ENCODE data around the gene FGF14.

DNA sequence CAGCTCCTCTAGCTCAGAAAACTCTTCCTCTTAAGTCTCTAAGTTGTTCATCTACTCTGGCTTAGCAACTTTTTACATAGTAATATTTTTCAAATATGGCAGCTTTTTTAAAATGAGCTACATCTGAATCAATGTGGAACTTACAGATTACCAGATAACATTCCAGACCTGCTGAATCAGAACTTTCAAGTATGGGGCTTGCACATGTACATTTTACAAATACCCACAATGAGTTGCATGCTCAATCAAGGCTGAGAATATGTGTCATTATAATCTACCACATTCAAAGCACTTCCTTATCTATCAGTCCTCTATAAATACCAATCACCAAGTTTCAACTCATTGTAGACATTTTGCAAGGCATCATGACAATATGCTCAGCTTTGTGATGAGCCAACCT, 383.1 kb downstream of the FGF14 start:
- TF ChIP-seq EZH2 (IDR thresholded peaks at IDR 0.05; ENCODE audit: borderline replicate concordance, low read depth, low read length, severe bottlenecking) = no peak
- TF ChIP-seq CTCF (IDR thresholded peaks at IDR 0.05; ENCODE audit: extremely low read depth in 1 of 2, insufficient read depth in 1 of 2, low read depth in 1 of 2, low read length in 2 of 2) = no peak
- TF ChIP-seq POLR2A (IDR thresholded peaks at IDR 0.05; ENCODE audit: low read depth, low read length) = no peak
- TF ChIP-seq MAX (IDR thresholded peaks at IDR 0.05; ENCODE audit: insufficient read depth, insufficient read length) = no peak
- TF ChIP-seq POLR2AphosphoS5 (IDR thresholded peaks at IDR 0.05; ENCODE audit: insufficient read depth, low read depth, low read length) = no peak
- no peak for TF ChIP-seq MYC (IDR thresholded peaks at IDR 0.05; ENCODE audit: low read depth, low read length)
- TF ChIP-seq JUN (IDR thresholded peaks at IDR 0.05; ENCODE audit: borderline replicate concordance, insufficient read depth, insufficient read length, low read depth) = no peak
- no peak for TF ChIP-seq FOS (IDR thresholded peaks at IDR 0.05; ENCODE audit: borderline replicate concordance, insufficient read depth, low read length)
- no peak for TF ChIP-seq GATA2 (IDR thresholded peaks at IDR 0.05; ENCODE audit: insufficient read depth, insufficient read length, low read depth, low read length)
